ENCODE data around the gene CD3D. TPM values are rescaled to one million over a fixed set of nuclear protein-coding genes. Genes with fewer than 3 reads are reported as not detected.

Gene CD3D
- total and polyA plus RNA-seq, 2 donors (not counting 1 experiment from before 2014, with no cell fraction given) = not detected

DNA sequence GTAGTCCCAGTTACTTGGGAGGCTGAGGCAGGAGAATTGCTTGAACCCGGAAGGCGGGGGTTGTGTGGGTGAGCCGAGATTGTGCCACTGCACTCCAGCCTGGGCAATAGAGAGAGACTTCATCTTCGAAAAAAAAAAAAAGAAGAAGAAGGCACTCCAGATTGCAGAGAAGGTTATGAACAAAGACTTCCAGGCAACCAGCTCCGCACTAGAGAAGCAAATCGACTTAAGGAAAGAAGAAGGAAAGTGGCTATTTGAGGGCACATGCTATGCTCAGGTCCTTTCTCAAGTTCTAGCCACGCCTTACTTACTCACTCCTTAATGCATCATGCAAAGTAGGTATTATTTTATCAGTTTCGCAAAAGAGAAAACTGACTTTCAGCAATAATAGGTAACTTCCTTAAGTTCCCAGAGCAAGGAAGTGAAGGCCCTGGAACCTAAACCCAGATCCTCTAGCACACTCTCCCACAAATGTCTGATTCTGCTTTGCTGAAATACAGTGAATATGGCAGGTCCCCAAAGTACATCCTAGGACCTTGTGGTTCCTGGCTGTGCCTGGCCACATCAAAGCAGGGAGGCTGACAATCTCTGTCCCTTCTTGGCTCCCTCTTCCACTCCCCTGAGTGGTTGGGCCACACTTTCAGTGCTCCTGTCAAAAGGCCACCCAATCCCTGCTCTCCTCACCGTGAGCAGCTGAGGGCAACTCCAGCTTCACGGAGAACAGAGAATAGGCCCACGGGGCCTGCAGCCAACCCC, 23.7 kb downstream of the CD3D start:
- Histone ChIP-seq H3K4me1 (ENCODE audit: control insufficient read depth, extremely low read depth, insufficient read depth, low read length) (no peaks in the 10 kb centered on the region), H3K4me2 (ENCODE audit: extremely low read depth, insufficient read depth, low read length) (no peak overlapping the region), H3K79me2 (ENCODE audit: control insufficient read depth, insufficient read depth, low read length) (no peaks in the 10 kb centered on the region), H3K27me3 (ENCODE audit: control insufficient read depth, insufficient read depth, low read length) (no peaks in the 10 kb centered on the region), H3K9ac (ENCODE audit: insufficient read depth, low read length) (no peak overlapping the region), H3K9me3 (ENCODE audit: control insufficient read depth, insufficient read depth, low read depth, low read length) (no peaks in the 10 kb centered on the region), H3K4me3 (replicated peaks in 1 of 4; ENCODE audit: control extremely low read depth in 1 of 4, insufficient read depth in 1 of 4, low read depth in 3 of 4, low read length in 4 of 4) (no peak overlapping the region), H3K36me3 (ENCODE audit: control insufficient read depth, insufficient read depth, low read length) (no peaks in the 10 kb centered on the region), H2AFZ (ENCODE audit: low read length) (no peak overlapping the region), H3K27ac (ENCODE audit: insufficient read depth, low read length) (no peak overlapping the region), H4K20me1 (ENCODE audit: control insufficient read depth, extremely low read depth, insufficient read depth, low read length) (no peaks in the 10 kb centered on the region)
- TF ChIP-seq EZH2 (IDR thresholded peaks at IDR 0.05; ENCODE audit: low read length, missing control alignments) (no peak), CTCF (conservative IDR thresholded peaks at IDR 0.05 in 1 of 2, IDR thresholded peaks at IDR 0.05 in 1 of 2; ENCODE audit: low read depth in 1 of 2, low read length in 2 of 2) (no peak)
- DNase-seq (ENCODE audit: low read depth in 2 of 2) = no peak

DNA sequence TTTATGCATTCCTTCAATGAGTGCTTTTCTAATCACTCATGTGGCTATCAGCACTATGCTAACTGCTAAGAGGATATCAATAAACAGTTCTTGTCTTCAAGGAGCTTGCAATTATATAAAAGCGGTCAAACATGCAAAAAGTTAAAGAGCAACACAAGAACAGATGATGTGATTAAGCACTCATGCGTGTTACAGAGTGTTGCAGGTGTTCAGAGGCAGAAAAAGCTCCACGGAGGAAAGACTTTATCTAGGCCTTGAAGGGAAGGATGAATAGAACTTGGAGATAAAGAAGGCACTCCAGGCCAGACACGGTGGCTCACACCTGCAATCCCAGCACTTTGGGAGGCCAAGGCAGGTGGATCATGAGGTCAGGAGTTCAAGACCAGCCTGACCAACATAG, 24.4 kb downstream of the CD3D start:
- Histone ChIP-seq H3K36me3 (ENCODE audit: control insufficient read depth, insufficient read depth, low read length) (no peaks in the 10 kb centered on the region), H3K4me2 (ENCODE audit: extremely low read depth, insufficient read depth, low read length) (no peak overlapping the region), H3K9me3 (ENCODE audit: control insufficient read depth, insufficient read depth, low read depth, low read length) (no peaks in the 10 kb centered on the region), H3K79me2 (ENCODE audit: control insufficient read depth, insufficient read depth, low read length) (no peaks in the 10 kb centered on the region), H4K20me1 (ENCODE audit: control insufficient read depth, extremely low read depth, insufficient read depth, low read length) (no peaks in the 10 kb centered on the region), H3K27me3 (ENCODE audit: control insufficient read depth, insufficient read depth, low read length) (no peaks in the 10 kb centered on the region), H3K27ac (ENCODE audit: insufficient read depth, low read length) (no peak overlapping the region), H2AFZ (ENCODE audit: low read length) (no peak overlapping the region), H3K4me3 (replicated peaks in 1 of 4; ENCODE audit: control extremely low read depth in 1 of 4, insufficient read depth in 1 of 4, low read depth in 3 of 4, low read length in 4 of 4) (no peak overlapping the region), H3K9ac (ENCODE audit: insufficient read depth, low read length) (no peak overlapping the region), H3K4me1 (ENCODE audit: control insufficient read depth, extremely low read depth, insufficient read depth, low read length) (no peaks in the 10 kb centered on the region)
- no peak for TF ChIP-seq EZH2 (IDR thresholded peaks at IDR 0.05; ENCODE audit: low read length, missing control alignments)
- TF ChIP-seq CTCF (conservative IDR thresholded peaks at IDR 0.05 in 1 of 2, IDR thresholded peaks at IDR 0.05 in 1 of 2; ENCODE audit: low read depth in 1 of 2, low read length in 2 of 2) = no peak
- DNase-seq (ENCODE audit: low read depth in 2 of 2) = no peak

- no peak overlapping the region for H2AFZ ChIP-seq (ENCODE audit: low read length)
- no peaks in the 10 kb centered on the region for H3K79me2 ChIP-seq (ENCODE audit: control insufficient read depth, insufficient read depth, low read length)
- peak overlapping the region; percentile 23 for H3K4me2 ChIP-seq (ENCODE audit: extremely low read depth, insufficient read depth, low read length)
- no peak overlapping the region for H3K4me3 ChIP-seq (replicated peaks in 1 of 4; ENCODE audit: control extremely low read depth in 1 of 4, insufficient read depth in 1 of 4, low read depth in 3 of 4, low read length in 4 of 4)
- H3K4me1 ChIP-seq (ENCODE audit: control insufficient read depth, extremely low read depth, insufficient read depth, low read length) = no peaks in the 10 kb centered on the region
- no peak overlapping the region for H3K27ac ChIP-seq (ENCODE audit: insufficient read depth, low read length)
- no peaks in the 10 kb centered on the region for H4K20me1 ChIP-seq (ENCODE audit: control insufficient read depth, extremely low read depth, insufficient read depth, low read length)
- H3K27me3 ChIP-seq (ENCODE audit: control insufficient read depth, insufficient read depth, low read length) = no peaks in the 10 kb centered on the region
- DNase-seq (ENCODE audit: low read depth in 2 of 2) = no peak
- H3K9me3 ChIP-seq (ENCODE audit: control insufficient read depth, insufficient read depth, low read depth, low read length) = no peaks in the 10 kb centered on the region
- no peaks in the 10 kb centered on the region for H3K36me3 ChIP-seq (ENCODE audit: control insufficient read depth, insufficient read depth, low read length)
- H3K9ac ChIP-seq (ENCODE audit: insufficient read depth, low read length) = no peak overlapping the region
- TF ChIP-seq CTCF (conservative IDR thresholded peaks at IDR 0.05 in 1 of 2, IDR thresholded peaks at IDR 0.05 in 1 of 2; ENCODE audit: low read depth in 1 of 2, low read length in 2 of 2) (no peak), EZH2 (IDR thresholded peaks at IDR 0.05; ENCODE audit: low read length, missing control alignments) (no peak)
Observed at GRCh38 chr11:118314988-118315411, 27.5 kb downstream of the CD3D start.

Data from fibroblast of lung (primary cell).